SK-N-SH treated with all-trans-retinoic acid at 6 μM for 48 hours (cell line): ENCODE results near the gene REXO1.

Source experiments
- ATAC-seq: fragments of 200-7000 bp; cut with Tn5 transposase; 3 replicates; pipeline ENCODE4 v1.9.1; 2020; ENCODE audit warnings: mild to moderate bottlenecking, moderate library complexity
- ARNTL ChIP-seq: fragments of 450-650 bp; formaldehyde crosslinking; IDR thresholded peaks from 2 replicates; pipeline ENCODE4 v1.5.0; 2020; ENCODE audit warnings: low read depth, mild to moderate bottlenecking, moderate library complexity, borderline replicate concordance
- BACH2 ChIP-seq: fragments of 250-450 bp; sonication (Bioruptor Pico); IDR thresholded peaks from 2 replicates; pipeline ENCODE4 v1.9.0; 2021; ENCODE audit warnings: mild to moderate bottlenecking, borderline replicate concordance
- CSDC2 ChIP-seq: fragments of 250-450 bp; sonication (Bioruptor Pico); IDR thresholded peaks from 2 replicates; pipeline ENCODE4 v1.5.0; 2020; ENCODE audit warnings: mild to moderate bottlenecking, moderate library complexity
- ESRRG ChIP-seq: fragments of 250-450 bp; sonication (Bioruptor Pico); IDR thresholded peaks from 2 replicates; pipeline ENCODE4 v1.6.1; 2021; ENCODE audit warnings: mild to moderate bottlenecking
- GLIS3 ChIP-seq: fragments of 250-450 bp; sonication (Bioruptor Pico); IDR thresholded peaks from 2 replicates; pipeline ENCODE4 v1.5.0; 2020; ENCODE audit warnings: mild to moderate bottlenecking, moderate library complexity
- ISL1 ChIP-seq: fragments of 250-450 bp; sonication (Bioruptor Pico); IDR thresholded peaks from 2 replicates; pipeline ENCODE4 v2.1.2; 2022; ENCODE audit warnings: mild to moderate bottlenecking, moderate library complexity
- OSR1 ChIP-seq: fragments of 250-450 bp; sonication (Bioruptor Pico); IDR thresholded peaks from 2 replicates; pipeline ENCODE4 v1.8.0; 2022; ENCODE audit warnings: moderate library complexity, mild to moderate bottlenecking, inconsistent platforms
- PPARA ChIP-seq: fragments of 250-450 bp; sonication (Bioruptor Pico); IDR thresholded peaks from 2 replicates; pipeline ENCODE4 v1.5.0; 2020; ENCODE audit warnings: mild to moderate bottlenecking, borderline replicate concordance
- RARB ChIP-seq: fragments of 250-450 bp; sonication (Bioruptor Pico); IDR thresholded peaks from 2 replicates; pipeline ENCODE4 v1.8.0; 2021; ENCODE audit warnings: mild to moderate bottlenecking, moderate library complexity
- SNAI2 ChIP-seq: fragments of 250-450 bp; sonication (Bioruptor Pico); IDR thresholded peaks from 2 replicates; pipeline ENCODE4 v1.5.0; 2020; ENCODE audit warnings: mild to moderate bottlenecking, moderate library complexity
- TCF4 ChIP-seq: fragments of 250-450 bp; sonication (Bioruptor Pico); IDR thresholded peaks from 2 replicates; pipeline ENCODE4 v1.8.0; 2021; ENCODE audit warnings: mild to moderate bottlenecking, moderate library complexity, borderline replicate concordance
- TOX ChIP-seq: fragments of 250-450 bp; sonication (Bioruptor Pico); IDR thresholded peaks from 2 replicates; pipeline ENCODE4 v1.8.0; 2021; ENCODE audit warnings: mild to moderate bottlenecking, moderate library complexity, borderline replicate concordance
- ZC3H10 ChIP-seq: fragments of 250-450 bp; sonication (Bioruptor Pico); IDR thresholded peaks from 2 replicates; pipeline ENCODE4 v1.5.1; 2021; ENCODE audit warnings: mild to moderate bottlenecking, moderate library complexity
- ZFP3 ChIP-seq: fragments of 250-450 bp; sonication (Bioruptor Pico); IDR thresholded peaks from 2 replicates; pipeline ENCODE4 v1.5.0; 2020; ENCODE audit warnings: mild to moderate bottlenecking, moderate library complexity
- ZFP30 ChIP-seq: fragments of 450-650 bp; formaldehyde crosslinking; IDR thresholded peaks from 2 replicates; pipeline ENCODE4 v1.5.0; 2022; ENCODE audit warnings: mild to moderate bottlenecking, moderate library complexity
- ZNF565 ChIP-seq: fragments of 450-650 bp; formaldehyde crosslinking; conservative IDR thresholded peaks from 2 replicates; pipeline ENCODE4 v1.5.0; 2020; ENCODE audit warnings: low read depth, mild to moderate bottlenecking, moderate library complexity
- ZNF70 ChIP-seq: fragments of 450-650 bp; formaldehyde crosslinking; IDR thresholded peaks from 2 replicates; pipeline ENCODE4 v1.5.0; 2020; ENCODE audit warnings: mild to moderate bottlenecking, moderate library complexity
- ZNF8 ChIP-seq: fragments of 450-650 bp; formaldehyde crosslinking; IDR thresholded peaks from 2 replicates; pipeline ENCODE4 v1.5.0; 2020; ENCODE audit warnings: mild to moderate bottlenecking, moderate library complexity
- TF ChIP-seq, protein P1 (sequence below): fragments of 250-450 bp; sonication (Bioruptor Pico); IDR thresholded peaks from 2 replicates; pipeline ENCODE4 v1.8.0; 2020; ENCODE audit warnings: mild to moderate bottlenecking, moderate library complexity, borderline replicate concordance
- TF ChIP-seq, protein P2 (sequence below): fragments of 250-450 bp; sonication (Bioruptor Pico); IDR thresholded peaks from 2 replicates; pipeline ENCODE4 v1.5.0; 2020; ENCODE audit warnings: mild to moderate bottlenecking, moderate library complexity
- TF ChIP-seq, protein P3 (sequence below): fragments of 250-450 bp; sonication (Bioruptor Pico); IDR thresholded peaks from 2 replicates; pipeline ENCODE4 v1.5.1; 2020; ENCODE audit warnings: low read depth, mild to moderate bottlenecking, moderate library complexity
- TF ChIP-seq, protein P4 (sequence below): fragments of 250-450 bp; sonication (Bioruptor Pico); IDR thresholded peaks from 2 replicates; pipeline ENCODE4 v1.8.0; 2021; ENCODE audit warnings: low read depth, mild to moderate bottlenecking, moderate library complexity, borderline replicate concordance
- TF ChIP-seq, protein P5 (sequence below): fragments of 250-450 bp; sonication (Bioruptor Pico); IDR thresholded peaks from 2 replicates; pipeline ENCODE4 v1.5.1; 2021; ENCODE audit warnings: mild to moderate bottlenecking, moderate library complexity

REXO1 gene

DNA sequence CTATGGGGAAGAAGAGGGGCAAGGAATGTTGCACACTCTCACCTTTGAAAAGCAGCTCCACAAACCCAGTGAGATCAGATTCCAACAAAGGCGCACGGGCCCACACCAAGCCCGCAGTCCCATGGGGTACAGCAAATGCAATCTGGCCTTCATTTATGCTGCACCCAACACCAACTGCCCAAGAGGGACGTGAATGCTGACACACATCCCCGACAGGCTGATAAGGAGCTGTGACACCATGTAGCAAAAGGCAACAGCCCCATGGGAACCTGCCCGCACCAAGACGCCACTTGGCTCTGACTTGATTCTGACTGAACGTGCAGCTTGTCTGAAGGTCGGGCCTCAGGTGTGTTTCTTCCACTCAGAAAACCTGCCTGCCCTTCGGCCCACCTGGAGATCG, 17.3 kb downstream of the REXO1 start (continued):
- TF ChIP-seq ZFP30 (no peak), ISL1 (CRISPR knock-in tag) (no peak)

DNA sequence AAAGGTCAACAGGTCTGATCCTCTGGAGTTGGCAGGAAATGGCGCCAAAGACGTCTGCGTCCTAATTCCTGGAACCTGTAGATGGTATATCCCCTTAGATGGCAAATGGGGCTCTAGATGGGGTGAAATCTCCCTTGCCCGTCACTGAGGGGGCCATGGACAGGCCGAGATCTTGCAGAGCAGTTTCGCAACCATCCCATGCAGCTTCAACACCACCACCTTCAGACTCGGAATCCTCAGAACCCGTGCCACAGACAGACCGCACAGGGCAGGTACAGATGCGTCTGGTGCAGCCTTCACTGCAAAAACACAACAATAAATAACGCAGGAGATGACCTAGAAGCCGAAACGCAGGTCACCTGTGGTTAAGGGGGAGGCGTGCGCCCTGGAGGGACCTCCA, 17.7 kb downstream of the REXO1 start:
- no peak for ATAC-seq
- TF ChIP-seq, protein P1, sequence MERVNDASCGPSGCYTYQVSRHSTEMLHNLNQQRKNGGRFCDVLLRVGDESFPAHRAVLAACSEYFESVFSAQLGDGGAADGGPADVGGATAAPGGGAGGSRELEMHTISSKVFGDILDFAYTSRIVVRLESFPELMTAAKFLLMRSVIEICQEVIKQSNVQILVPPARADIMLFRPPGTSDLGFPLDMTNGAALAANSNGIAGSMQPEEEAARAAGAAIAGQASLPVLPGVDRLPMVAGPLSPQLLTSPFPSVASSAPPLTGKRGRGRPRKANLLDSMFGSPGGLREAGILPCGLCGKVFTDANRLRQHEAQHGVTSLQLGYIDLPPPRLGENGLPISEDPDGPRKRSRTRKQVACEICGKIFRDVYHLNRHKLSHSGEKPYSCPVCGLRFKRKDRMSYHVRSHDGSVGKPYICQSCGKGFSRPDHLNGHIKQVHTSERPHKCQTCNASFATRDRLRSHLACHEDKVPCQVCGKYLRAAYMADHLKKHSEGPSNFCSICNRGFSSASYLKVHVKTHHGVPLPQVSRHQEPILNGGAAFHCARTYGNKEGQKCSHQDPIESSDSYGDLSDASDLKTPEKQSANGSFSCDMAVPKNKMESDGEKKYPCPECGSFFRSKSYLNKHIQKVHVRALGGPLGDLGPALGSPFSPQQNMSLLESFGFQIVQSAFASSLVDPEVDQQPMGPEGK (CRISPR knock-in tag), result no peak
- no peak for TF ChIP-seq OSR1 (CRISPR knock-in tag)
- no peak for TF ChIP-seq BACH2
- TF ChIP-seq ARNTL (CRISPR knock-in tag), result no peak
- TF ChIP-seq ZFP3 (CRISPR knock-in tag), result no peak
- TF ChIP-seq ESRRG, result no peak
- no peak for TF ChIP-seq ISL1 (CRISPR knock-in tag)
- TF ChIP-seq, protein P2, sequence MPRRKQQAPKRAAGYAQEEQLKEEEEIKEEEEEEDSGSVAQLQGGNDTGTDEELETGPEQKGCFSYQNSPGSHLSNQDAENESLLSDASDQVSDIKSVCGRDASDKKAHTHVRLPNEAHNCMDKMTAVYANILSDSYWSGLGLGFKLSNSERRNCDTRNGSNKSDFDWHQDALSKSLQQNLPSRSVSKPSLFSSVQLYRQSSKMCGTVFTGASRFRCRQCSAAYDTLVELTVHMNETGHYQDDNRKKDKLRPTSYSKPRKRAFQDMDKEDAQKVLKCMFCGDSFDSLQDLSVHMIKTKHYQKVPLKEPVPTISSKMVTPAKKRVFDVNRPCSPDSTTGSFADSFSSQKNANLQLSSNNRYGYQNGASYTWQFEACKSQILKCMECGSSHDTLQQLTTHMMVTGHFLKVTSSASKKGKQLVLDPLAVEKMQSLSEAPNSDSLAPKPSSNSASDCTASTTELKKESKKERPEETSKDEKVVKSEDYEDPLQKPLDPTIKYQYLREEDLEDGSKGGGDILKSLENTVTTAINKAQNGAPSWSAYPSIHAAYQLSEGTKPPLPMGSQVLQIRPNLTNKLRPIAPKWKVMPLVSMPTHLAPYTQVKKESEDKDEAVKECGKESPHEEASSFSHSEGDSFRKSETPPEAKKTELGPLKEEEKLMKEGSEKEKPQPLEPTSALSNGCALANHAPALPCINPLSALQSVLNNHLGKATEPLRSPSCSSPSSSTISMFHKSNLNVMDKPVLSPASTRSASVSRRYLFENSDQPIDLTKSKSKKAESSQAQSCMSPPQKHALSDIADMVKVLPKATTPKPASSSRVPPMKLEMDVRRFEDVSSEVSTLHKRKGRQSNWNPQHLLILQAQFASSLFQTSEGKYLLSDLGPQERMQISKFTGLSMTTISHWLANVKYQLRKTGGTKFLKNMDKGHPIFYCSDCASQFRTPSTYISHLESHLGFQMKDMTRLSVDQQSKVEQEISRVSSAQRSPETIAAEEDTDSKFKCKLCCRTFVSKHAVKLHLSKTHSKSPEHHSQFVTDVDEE (CRISPR knock-in tag), result no peak
- no peak for TF ChIP-seq RARB (CRISPR knock-in tag)
- TF ChIP-seq, protein P3, sequence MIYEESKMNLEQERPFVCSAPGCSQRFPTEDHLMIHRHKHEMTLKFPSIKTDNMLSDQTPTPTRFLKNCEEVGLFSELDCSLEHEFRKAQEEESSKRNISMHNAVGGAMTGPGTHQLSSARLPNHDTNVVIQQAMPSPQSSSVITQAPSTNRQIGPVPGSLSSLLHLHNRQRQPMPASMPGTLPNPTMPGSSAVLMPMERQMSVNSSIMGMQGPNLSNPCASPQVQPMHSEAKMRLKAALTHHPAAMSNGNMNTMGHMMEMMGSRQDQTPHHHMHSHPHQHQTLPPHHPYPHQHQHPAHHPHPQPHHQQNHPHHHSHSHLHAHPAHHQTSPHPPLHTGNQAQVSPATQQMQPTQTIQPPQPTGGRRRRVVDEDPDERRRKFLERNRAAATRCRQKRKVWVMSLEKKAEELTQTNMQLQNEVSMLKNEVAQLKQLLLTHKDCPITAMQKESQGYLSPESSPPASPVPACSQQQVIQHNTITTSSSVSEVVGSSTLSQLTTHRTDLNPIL (CRISPR knock-in tag), result no peak
- TF ChIP-seq ZNF8, result no peak
- TF ChIP-seq, protein P4, sequence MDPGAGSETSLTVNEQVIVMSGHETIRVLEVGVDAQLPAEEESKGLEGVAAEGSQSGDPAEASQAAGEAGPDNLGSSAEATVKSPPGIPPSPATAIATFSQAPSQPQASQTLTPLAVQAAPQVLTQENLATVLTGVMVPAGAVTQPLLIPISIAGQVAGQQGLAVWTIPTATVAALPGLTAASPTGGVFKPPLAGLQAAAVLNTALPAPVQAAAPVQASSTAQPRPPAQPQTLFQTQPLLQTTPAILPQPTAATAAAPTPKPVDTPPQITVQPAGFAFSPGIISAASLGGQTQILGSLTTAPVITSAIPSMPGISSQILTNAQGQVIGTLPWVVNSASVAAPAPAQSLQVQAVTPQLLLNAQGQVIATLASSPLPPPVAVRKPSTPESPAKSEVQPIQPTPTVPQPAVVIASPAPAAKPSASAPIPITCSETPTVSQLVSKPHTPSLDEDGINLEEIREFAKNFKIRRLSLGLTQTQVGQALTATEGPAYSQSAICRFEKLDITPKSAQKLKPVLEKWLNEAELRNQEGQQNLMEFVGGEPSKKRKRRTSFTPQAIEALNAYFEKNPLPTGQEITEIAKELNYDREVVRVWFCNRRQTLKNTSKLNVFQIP, result no peak
- no peak for TF ChIP-seq CSDC2 (CRISPR knock-in tag)
- TF ChIP-seq TOX (CRISPR knock-in tag), result no peak
- TF ChIP-seq SNAI2 (CRISPR knock-in tag), result no peak
- no peak for TF ChIP-seq PPARA (CRISPR knock-in tag)

DNA sequence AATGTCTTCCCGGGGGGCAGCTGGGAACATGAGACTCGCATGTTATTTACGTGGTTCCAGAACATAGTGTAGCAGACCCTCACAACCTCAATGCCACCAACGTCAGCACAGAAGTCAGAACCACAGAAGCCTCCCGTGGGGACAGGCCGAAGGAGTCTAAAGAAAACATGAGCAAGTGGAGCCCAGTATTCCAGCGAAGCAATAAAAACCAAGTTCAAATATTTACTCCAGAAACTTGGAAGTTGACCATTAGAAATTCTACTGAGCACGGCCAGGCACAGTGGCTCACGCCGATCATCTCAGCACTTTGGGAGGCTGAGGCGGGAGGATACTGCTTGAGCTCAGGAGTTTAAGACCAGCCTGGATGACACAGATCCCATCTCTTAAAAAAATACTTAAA, 18.3 kb downstream of the REXO1 start:
- ATAC-seq, result no peak
- TF ChIP-seq ZNF70 (CRISPR knock-in tag), result no peak
- TF ChIP-seq ARNTL (CRISPR knock-in tag), result no peak
- TF ChIP-seq ESRRG, result no peak
- no peak for TF ChIP-seq GLIS3
- no peak for TF ChIP-seq PPARA (CRISPR knock-in tag)
- TF ChIP-seq, protein P5, sequence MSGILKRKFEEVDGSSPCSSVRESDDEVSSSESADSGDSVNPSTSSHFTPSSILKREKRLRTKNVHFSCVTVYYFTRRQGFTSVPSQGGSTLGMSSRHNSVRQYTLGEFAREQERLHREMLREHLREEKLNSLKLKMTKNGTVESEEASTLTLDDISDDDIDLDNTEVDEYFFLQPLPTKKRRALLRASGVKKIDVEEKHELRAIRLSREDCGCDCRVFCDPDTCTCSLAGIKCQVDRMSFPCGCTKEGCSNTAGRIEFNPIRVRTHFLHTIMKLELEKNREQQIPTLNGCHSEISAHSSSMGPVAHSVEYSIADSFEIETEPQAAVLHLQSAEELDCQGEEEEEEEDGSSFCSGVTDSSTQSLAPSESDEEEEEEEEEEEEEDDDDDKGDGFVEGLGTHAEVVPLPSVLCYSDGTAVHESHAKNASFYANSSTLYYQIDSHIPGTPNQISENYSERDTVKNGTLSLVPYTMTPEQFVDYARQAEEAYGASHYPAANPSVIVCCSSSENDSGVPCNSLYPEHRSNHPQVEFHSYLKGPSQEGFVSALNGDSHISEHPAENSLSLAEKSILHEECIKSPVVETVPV (CRISPR knock-in tag), result no peak
- TF ChIP-seq, protein P3 (CRISPR knock-in tag), result no peak
- TF ChIP-seq, protein P1 (CRISPR knock-in tag), result no peak
- TF ChIP-seq TOX (CRISPR knock-in tag), result no peak
- no peak for TF ChIP-seq TCF4 (CRISPR knock-in tag)
- no peak for TF ChIP-seq SNAI2 (CRISPR knock-in tag)
- TF ChIP-seq ZNF565 (CRISPR knock-in tag), result no peak
- TF ChIP-seq ZC3H10 (CRISPR knock-in tag), result no peak
- no peak for TF ChIP-seq ISL1 (CRISPR knock-in tag)
- TF ChIP-seq, protein P2 (CRISPR knock-in tag), result no peak
- no peak for TF ChIP-seq RARB (CRISPR knock-in tag)
- TF ChIP-seq BACH2, result no peak
- no peak for TF ChIP-seq CSDC2 (CRISPR knock-in tag)
